ENCODE measurements around the gene SEC22C.

DNA sequence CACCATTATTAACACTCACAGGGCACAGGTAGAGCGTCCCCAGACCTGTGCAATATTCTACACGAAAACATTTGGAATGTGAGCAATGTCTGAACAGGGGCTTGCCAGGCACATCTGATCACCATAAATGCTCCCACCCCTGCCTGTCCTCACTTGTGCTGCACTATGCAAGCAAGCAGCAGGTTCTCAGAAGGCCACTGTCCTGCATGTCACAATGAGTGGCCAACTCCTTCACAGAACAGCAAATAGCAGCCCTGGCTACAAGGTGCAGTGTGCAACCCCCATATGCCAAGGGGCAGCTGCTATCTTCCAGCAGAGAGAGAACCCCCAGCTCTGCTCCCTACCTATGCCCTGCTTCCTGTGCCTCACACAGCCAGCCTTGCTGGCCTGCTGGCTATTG, 32.6 kb downstream of the SEC22C start:
- no peak for TF ChIP-seq CTCF (IDR thresholded peaks at IDR 0.05)
- no peak for TF ChIP-seq EP300 (IDR thresholded peaks at IDR 0.05)
- TF ChIP-seq POLR2AphosphoS5 (IDR thresholded peaks at IDR 0.05) = no peak
